H1 (cell line): ENCODE measurements around the gene TMC3. TPM values are rescaled to one million over a fixed set of nuclear protein-coding genes. Genes with fewer than 3 reads are reported as not detected.

Experiments used
- CTCF ChIA-PET: fragments of 300-600 bp; sonication (Branson Sonifier 250); formaldehyde crosslinking; loops from one replicate; lab custom pipeline; 2021; ENCODE audit not compliant: partially characterized antibody; lab: Charles Lee
- POLR2A ChIA-PET: fragments of 300-600 bp; sonication (Branson Sonifier 250); formaldehyde crosslinking; loops from one replicate; lab custom pipeline; 2021; ENCODE audit warnings: inconsistent platforms; ENCODE audit not compliant: partially characterized antibody; lab: Charles Lee
- DNase-seq, 2 experiments: peaks; one replicate each; pipeline versions ENCODE4 v3.0.0 to v3.0.0-alpha.2; 2010 to 2022; ENCODE audit warnings: low spot score in 2 of 2, low read depth in 1 of 2, mixed read lengths in 1 of 2
- FAIRE-seq: peaks from 2 replicates; lab custom pipeline; 2011; peaks lifted over from hg19 to GRCh38; lab: Jason Lieb, UNC
- H2AFZ ChIP-seq: 2 replicates; pipeline ENCODE4 v1.8.1; 2012; ENCODE audit warnings: low read length, inconsistent platforms
- H2AK5ac ChIP-seq: 2 replicates; pipeline ENCODE4 v1.6.1; 2013; ENCODE audit warnings: low read depth, low read length
- H2BK120ac ChIP-seq: replicated peaks from 2 replicates; pipeline ENCODE3; 2013; ENCODE audit warnings: low read depth, low read length, inconsistent platforms
- H2BK12ac ChIP-seq: 2 replicates; pipeline ENCODE4 v1.6.1; 2013; ENCODE audit warnings: low read depth, low read length
- H2BK15ac ChIP-seq: 2 replicates; pipeline ENCODE4 v1.6.1; 2013; ENCODE audit warnings: low read length
- H2BK20ac ChIP-seq: 2 replicates; pipeline ENCODE4 v1.6.1; 2013; ENCODE audit warnings: low read length
- H2BK5ac ChIP-seq: 2 replicates; pipeline ENCODE4 v1.6.1; 2013; ENCODE audit warnings: low read depth, low read length
- H3K14ac ChIP-seq: 2 replicates; pipeline ENCODE4 v1.6.1; 2013; ENCODE audit warnings: inconsistent platforms; ENCODE audit not compliant: insufficient read length
- H3K18ac ChIP-seq: 2 replicates; pipeline ENCODE4 v1.6.1; 2013; ENCODE audit warnings: low read length; ENCODE audit errors: extremely low read depth
- H3K23ac ChIP-seq: 2 replicates; pipeline ENCODE4 v1.6.1; 2013; ENCODE audit warnings: inconsistent platforms; ENCODE audit not compliant: insufficient read length
- H3K23me2 ChIP-seq: 2 replicates; pipeline ENCODE4 v1.6.1; 2013; ENCODE audit warnings: low read depth, low read length
- H3K27ac ChIP-seq: 2 replicates; pipeline ENCODE4 v1.6.1; 2011; ENCODE audit warnings: low read depth, low read length, inconsistent platforms
- H3K27me3 ChIP-seq, 4 experiments: replicated peaks in 1 of 4; 1 replicate in 1 of 4; 2 replicates in 3 of 4; pipeline versions ENCODE4 v1.6.1 to v1.8.1; 2011 to 2013; ENCODE audit warnings: low read length in 3 of 4, mild to moderate bottlenecking in 3 of 4, inconsistent platforms in 2 of 4, mixed read lengths in 2 of 4, moderate library complexity in 1 of 4; ENCODE audit not compliant: control insufficient read depth in 3 of 4, insufficient read depth in 3 of 4; ENCODE audit errors: extremely low read depth in 1 of 4
- H3K36me3 ChIP-seq, 4 experiments: 2 replicates each; pipeline versions ENCODE4 v1.6.1 to v1.8.1; 2011 to 2013; ENCODE audit warnings: mild to moderate bottlenecking in 4 of 4, low read length in 3 of 4, moderate library complexity in 2 of 4, control low read depth in 1 of 4, inconsistent platforms in 1 of 4; ENCODE audit not compliant: insufficient read depth in 4 of 4, control insufficient read depth in 2 of 4
- H3K4ac ChIP-seq: replicated peaks from 2 replicates; pipeline ENCODE3; 2013; ENCODE audit warnings: low read length, low read depth, mixed read lengths, inconsistent platforms; ENCODE audit not compliant: insufficient read length
- H3K4me1 ChIP-seq, 4 experiments: replicated peaks in 1 of 4; 1 replicate in 1 of 4; 2 replicates in 3 of 4; pipeline versions ENCODE4 v1.6.1 to v1.8.1; 2011 to 2013; ENCODE audit warnings: low read length in 3 of 4, inconsistent platforms in 2 of 4, mixed read lengths in 1 of 4; ENCODE audit not compliant: insufficient read depth in 4 of 4, control insufficient read depth in 3 of 4
- H3K4me2 ChIP-seq, 2 experiments: 2 replicates each; pipeline versions ENCODE4 v1.6.1 to v1.8.1; 2011 to 2013; ENCODE audit warnings: low read depth in 2 of 2, low read length in 2 of 2, control low read depth in 1 of 2, inconsistent platforms in 1 of 2, mild to moderate bottlenecking in 1 of 2; ENCODE audit not compliant: insufficient read depth in 1 of 2
- H3K4me3 ChIP-seq, 4 experiments: fragments of 200-600, 300-600 bp in 1 of 4; sonication (generic), shearing (Covaris generic), sonication (Bioruptor Twin) in 1 of 4; 2 replicates each; pipeline versions ENCODE4 v1.5.1 to v1.8.1; 2011 to 2016; ENCODE audit warnings: low read length in 4 of 4, low read depth in 3 of 4, control low read depth in 2 of 4, inconsistent platforms in 2 of 4, mild to moderate bottlenecking in 2 of 4, mixed read lengths in 1 of 4, moderate library complexity in 1 of 4; ENCODE audit not compliant: insufficient read depth in 2 of 4; ENCODE audit errors: extremely low read depth in 1 of 4
- H3K56ac ChIP-seq: replicated peaks from 2 replicates; pipeline ENCODE3; 2013; ENCODE audit warnings: low read depth, mild to moderate bottlenecking, mixed read lengths, low read length, inconsistent platforms; ENCODE audit not compliant: insufficient read length
- H3K79me1 ChIP-seq: 2 replicates; pipeline ENCODE4 v1.6.1; 2013; ENCODE audit warnings: low read depth, low read length, control low read depth
- H3K79me2 ChIP-seq, 2 experiments: 2 replicates each; pipeline versions ENCODE4 v1.6.1 to v1.8.1; 2012 to 2013; ENCODE audit warnings: low read length in 2 of 2, mild to moderate bottlenecking in 2 of 2, inconsistent platforms in 1 of 2; ENCODE audit not compliant: insufficient read depth in 2 of 2, control insufficient read depth in 1 of 2
- H3K9ac ChIP-seq, 4 experiments: replicated peaks in 1 of 4; 1 replicate in 1 of 4; 2 replicates in 3 of 4; pipeline versions ENCODE4 v1.6.1 to v1.8.1; 2011 to 2013; ENCODE audit warnings: low read depth in 3 of 4, low read length in 3 of 4, control low read depth in 2 of 4, mild to moderate bottlenecking in 2 of 4, moderate library complexity in 2 of 4, inconsistent platforms in 1 of 4; ENCODE audit errors: extremely low read depth in 1 of 4
- H3K9me3 ChIP-seq, 2 experiments: 2 replicates each; pipeline versions ENCODE4 v1.6.1 to v1.8.1; 2012 to 2013; ENCODE audit warnings: mild to moderate bottlenecking in 2 of 2, moderate library complexity in 2 of 2, control low read depth in 1 of 2, inconsistent platforms in 1 of 2, low read depth in 1 of 2, low read length in 1 of 2, mixed read lengths in 1 of 2; ENCODE audit not compliant: insufficient read depth in 2 of 2
- H4K20me1 ChIP-seq, 2 experiments: replicated peaks in 1 of 2; 2 replicates each; pipeline versions ENCODE3 to v1.8.1; 2011 to 2013; ENCODE audit warnings: inconsistent platforms in 2 of 2, low read length in 2 of 2, mild to moderate bottlenecking in 1 of 2; ENCODE audit not compliant: insufficient read depth in 2 of 2, control insufficient read depth in 1 of 2
- H4K5ac ChIP-seq: 2 replicates; pipeline ENCODE4 v1.6.1; 2013; ENCODE audit warnings: low read length, low read depth, mixed read lengths, inconsistent platforms; ENCODE audit not compliant: insufficient read length
- H4K8ac ChIP-seq: 2 replicates; pipeline ENCODE4 v1.8.0; 2013; ENCODE audit warnings: mild to moderate bottlenecking, moderate library complexity, low read length, inconsistent platforms; ENCODE audit not compliant: insufficient read depth; ENCODE audit errors: extremely low read depth
- H4K91ac ChIP-seq: replicated peaks from 2 replicates; pipeline ENCODE3; 2013; ENCODE audit warnings: low read length, mixed read lengths, inconsistent platforms; ENCODE audit not compliant: insufficient read length
- CEBPB ChIP-seq: IDR thresholded peaks from 2 replicates; pipeline ENCODE4 v1.6.1; 2012; ENCODE audit warnings: low read depth, low read length
- NRF1 ChIP-seq: IDR thresholded peaks from 2 replicates; pipeline ENCODE4 v1.6.1; 2011; ENCODE audit warnings: mild to moderate bottlenecking, low read depth, low read length, improper control_type of control experiment
- WGBS, 2 experiments: shearing (Covaris generic) in 1 of 2; methylation state at CpG; one replicate each; pipeline versions ENCODE4 v1.1.6 to v1.1.7; 2013 to 2015; ENCODE audit warnings: low lambda C conversion rate in 2 of 2, mixed read lengths in 2 of 2, inconsistent platforms in 1 of 2, low coverage in 1 of 2, missing lambda C conversion rate in 1 of 2; ENCODE audit not compliant: insufficient replicate concordance in 2 of 2, insufficient coverage in 1 of 2, insufficient read length in 1 of 2; ENCODE audit errors: extremely low coverage in 1 of 2, missing lambda C conversion rate in 1 of 2; 5-methylcytosine and 5-hydroxymethylcytosine counted together
- polyA plus RNA-seq, 7 experiments: library from polyadenylated mRNA; depleted of rRNA in 3 of 7; stranded (reverse) in 5 of 7; unstranded in 2 of 7; fragments of >200 nt in 5 of 7; fragments of 200-250 nt in 2 of 7; gene quantifications; 1 replicate in 5 of 7; 2 replicates in 1 of 7; 4 replicates in 1 of 7; pipeline versions ENCODE4 v1.2.1 to v1.2.3, GENCODE V29; 2011 to 2013; ENCODE audit warnings: missing spikeins in 2 of 7, mixed read lengths in 2 of 7
- total RNA-seq: library from RNA; stranded (reverse); fragmentation: NEBNext Ultra II Directional; extraction: Animal tissue kit (Norgen Biotek cat#: 25700); gene quantifications from 2 replicates; pipeline ENCODE4 v1.2.1, GENCODE V29; 2021

TMC3 gene
- total and polyA plus RNA-seq, 2 of the 8 experiments (the other 6 are each of a cell fraction or from before 2014, with no cell fraction given) = not detected

- Histone ChIP-seq H4K91ac (no peak overlapping the region), H2BK120ac (no peak overlapping the region), H3K36me3 (no peaks in the 10 kb centered on the region), H3K23me2 (no peaks in the 10 kb centered on the region), H3K18ac (no peak overlapping the region), H3K23ac (no peak overlapping the region), H3K56ac (no peak overlapping the region), H3K4ac (no peak overlapping the region), H3K79me1 (no peaks in the 10 kb centered on the region), H3K4me2 (no peak overlapping the region), H3K27ac (no peak overlapping the region), H3K4me3 (no peak overlapping the region), H2BK15ac (no peak overlapping the region), H4K5ac (no peak overlapping the region), H3K9me3 (peaks cover under 1 to 12% of the 10 kb centered on the region in 2 experiments; a peak in 2 of 4 replicates), H3K9ac (no peak overlapping the region), H2BK12ac (no peak overlapping the region), H3K79me2 (no peaks in the 10 kb centered on the region), H3K27me3 (no peaks in the 10 kb centered on the region), H2AK5ac (no peak overlapping the region), H2BK5ac (no peak overlapping the region), H2BK20ac (no peak overlapping the region), H2AFZ (no peak overlapping the region), H4K8ac (no peak overlapping the region), H3K14ac (no peak overlapping the region), H3K4me1 (no peaks in the 10 kb centered on the region), H4K20me1 (no peaks in the 10 kb centered on the region)
- TF ChIP-seq NRF1 (no peak), CEBPB (no peak)
- ChIA-PET POLR2A (no interaction called here), CTCF (interaction anchor here (0.6 to 2.1 kb wide), 8 partner anchors 13 to 241 kb away, joined by 3 to 7 read pairs (median 4); no protein-coding TSS in a partner anchor)
- 94% methylated on average over 12 of the region's 12 CpGs; no CpG with 5 or more reads in 1 of the 2 experiments for WGBS, 2 experiments
- FAIRE-seq = no peak
- no peak for DNase-seq
These were observed 92.0 kb downstream of the TMC3 start for GRCh38 chr15:81281766-81282605.
